ENCODE measurements around the gene ELK1.

GRCh38 chrX:47649271-47649670, 1.1 kb downstream of the ELK1 start:
- TF ChIP-seq CTCF (IDR thresholded peaks at IDR 0.05) (no peak), POLR2A (IDR thresholded peaks at IDR 0.05) (no peak)

All from right lobe of liver (tissue), 4 donors.